Measurements from ENCODE around the gene ZNF316. TPM values are rescaled to one million over a fixed set of nuclear protein-coding genes. Genes with fewer than 3 reads are reported as not detected.

The ZNF316 gene
- polyA plus RNA-seq, 1 donor = 35.0 TPM

- no peaks in the 10 kb centered on the region for H3K27me3 ChIP-seq (ENCODE audit: control insufficient read depth, insufficient read depth, low read length)
- DNase-seq = no peak
- no peaks in the 10 kb centered on the region for H3K4me1 ChIP-seq (ENCODE audit: control insufficient read depth, insufficient read depth, low read length)
- H3K27ac ChIP-seq (ENCODE audit: low read length) = no peak overlapping the region
- H3K4me3 ChIP-seq (ENCODE audit: low read length) = no peak overlapping the region
- H3K9me3 ChIP-seq (ENCODE audit: control insufficient read depth, low read depth, low read length) = peaks cover 8% of the 10 kb centered on the region
- peaks cover 87% of the 10 kb centered on the region for H3K36me3 ChIP-seq (ENCODE audit: control insufficient read depth, insufficient read depth, low read length)
- WGBS (ENCODE audit: insufficient coverage, low lambda C conversion rate) = no CpG with 5 or more reads among the region's 8 CpGs
Observed at GRCh38 chr7:6646465-6646864, 9.3 kb downstream of the ZNF316 start.

- WGBS (ENCODE audit: insufficient coverage, low lambda C conversion rate) = no CpG with 5 or more reads among the region's 8 CpGs
- Histone ChIP-seq H3K9me3 (ENCODE audit: control insufficient read depth, low read depth, low read length) (peaks cover 14% of the 10 kb centered on the region), H3K27ac (ENCODE audit: low read length) (no peak overlapping the region), H3K27me3 (ENCODE audit: control insufficient read depth, insufficient read depth, low read length) (no peaks in the 10 kb centered on the region), H3K36me3 (ENCODE audit: control insufficient read depth, insufficient read depth, low read length) (peaks cover 86% of the 10 kb centered on the region), H3K4me3 (ENCODE audit: low read length) (no peak overlapping the region), H3K4me1 (ENCODE audit: control insufficient read depth, insufficient read depth, low read length) (no peaks in the 10 kb centered on the region)
- no peak for DNase-seq
Observed at GRCh38 chr7:6647080-6647479, 10.0 kb downstream of the ZNF316 start.

- Histone ChIP-seq H3K9me3 (ENCODE audit: control insufficient read depth, low read depth, low read length) (peaks cover 18% of the 10 kb centered on the region), H3K4me1 (ENCODE audit: control insufficient read depth, insufficient read depth, low read length) (no peaks in the 10 kb centered on the region), H3K4me3 (ENCODE audit: low read length) (no peak overlapping the region), H3K27me3 (ENCODE audit: control insufficient read depth, insufficient read depth, low read length) (no peaks in the 10 kb centered on the region), H3K36me3 (ENCODE audit: control insufficient read depth, insufficient read depth, low read length) (peaks cover 85% of the 10 kb centered on the region), H3K27ac (ENCODE audit: low read length) (no peak overlapping the region)
- DNase-seq = no peak
- WGBS (ENCODE audit: insufficient coverage, low lambda C conversion rate) = no CpG with 5 or more reads among the region's 14 CpGs
Observed at GRCh38 chr7:6647541-6647940, 10.4 kb downstream of the ZNF316 start.

GRCh38 chr7:6648066-6648814 is 11.1 kb downstream of the ZNF316 start:
- peaks cover 25% of the 10 kb centered on the region for H3K9me3 ChIP-seq (ENCODE audit: control insufficient read depth, low read depth, low read length)
- H3K4me3 ChIP-seq (ENCODE audit: low read length) = no peak overlapping the region
- no CpG with 5 or more reads among the region's 17 CpGs for WGBS (ENCODE audit: insufficient coverage, low lambda C conversion rate)
- peaks cover 79% of the 10 kb centered on the region for H3K36me3 ChIP-seq (ENCODE audit: control insufficient read depth, insufficient read depth, low read length)
- DNase-seq = no peak
- H3K4me1 ChIP-seq (ENCODE audit: control insufficient read depth, insufficient read depth, low read length) = no peaks in the 10 kb centered on the region
- no peaks in the 10 kb centered on the region for H3K27me3 ChIP-seq (ENCODE audit: control insufficient read depth, insufficient read depth, low read length)
- no peak overlapping the region for H3K27ac ChIP-seq (ENCODE audit: low read length)

GRCh38 chr7:6648815-6649104 is 11.6 kb downstream of the ZNF316 start:
- Histone ChIP-seq H3K4me1 (ENCODE audit: control insufficient read depth, insufficient read depth, low read length) (no peaks in the 10 kb centered on the region), H3K27me3 (ENCODE audit: control insufficient read depth, insufficient read depth, low read length) (no peaks in the 10 kb centered on the region), H3K4me3 (ENCODE audit: low read length) (no peak overlapping the region), H3K9me3 (ENCODE audit: control insufficient read depth, low read depth, low read length) (peaks cover 26% of the 10 kb centered on the region), H3K36me3 (ENCODE audit: control insufficient read depth, insufficient read depth, low read length) (peaks cover 74% of the 10 kb centered on the region), H3K27ac (ENCODE audit: low read length) (no peak overlapping the region)
- DNase-seq = no peak
- no CpG with 5 or more reads among the region's 5 CpGs for WGBS (ENCODE audit: insufficient coverage, low lambda C conversion rate)

- DNase-seq = no peak
- Histone ChIP-seq H3K27ac (ENCODE audit: low read length) (no peak overlapping the region), H3K4me1 (ENCODE audit: control insufficient read depth, insufficient read depth, low read length) (no peaks in the 10 kb centered on the region), H3K9me3 (ENCODE audit: control insufficient read depth, low read depth, low read length) (peaks cover 26% of the 10 kb centered on the region), H3K4me3 (ENCODE audit: low read length) (no peak overlapping the region), H3K36me3 (ENCODE audit: control insufficient read depth, insufficient read depth, low read length) (peaks cover 68% of the 10 kb centered on the region), H3K27me3 (ENCODE audit: control insufficient read depth, insufficient read depth, low read length) (no peaks in the 10 kb centered on the region)
- WGBS (ENCODE audit: insufficient coverage, low lambda C conversion rate) = no CpG with 5 or more reads among the region's 13 CpGs
Observed at GRCh38 chr7:6649241-6649961, 12.3 kb downstream of the ZNF316 start.

GRCh38 chr7:6650086-6650485 is 13.0 kb downstream of the ZNF316 start:
- no CpG with 5 or more reads among the region's 10 CpGs for WGBS (ENCODE audit: insufficient coverage, low lambda C conversion rate)
- no peak for DNase-seq
- H3K36me3 ChIP-seq (ENCODE audit: control insufficient read depth, insufficient read depth, low read length) = peaks cover 68% of the 10 kb centered on the region
- H3K4me3 ChIP-seq (ENCODE audit: low read length) = no peak overlapping the region
- H3K27me3 ChIP-seq (ENCODE audit: control insufficient read depth, insufficient read depth, low read length) = no peaks in the 10 kb centered on the region
- peaks cover 32% of the 10 kb centered on the region for H3K9me3 ChIP-seq (ENCODE audit: control insufficient read depth, low read depth, low read length)
- H3K27ac ChIP-seq (ENCODE audit: low read length) = no peak overlapping the region
- no peaks in the 10 kb centered on the region for H3K4me1 ChIP-seq (ENCODE audit: control insufficient read depth, insufficient read depth, low read length)

- no peak for DNase-seq
- Histone ChIP-seq H3K4me3 (ENCODE audit: low read length) (no peak overlapping the region), H3K27ac (ENCODE audit: low read length) (no peak overlapping the region), H3K4me1 (ENCODE audit: control insufficient read depth, insufficient read depth, low read length) (no peaks in the 10 kb centered on the region), H3K27me3 (ENCODE audit: control insufficient read depth, insufficient read depth, low read length) (no peaks in the 10 kb centered on the region), H3K36me3 (ENCODE audit: control insufficient read depth, insufficient read depth, low read length) (peaks cover 71% of the 10 kb centered on the region), H3K9me3 (ENCODE audit: control insufficient read depth, low read depth, low read length) (peaks cover 32% of the 10 kb centered on the region)
- WGBS (ENCODE audit: insufficient coverage, low lambda C conversion rate) = no CpG with 5 or more reads among the region's 12 CpGs
Observed at GRCh38 chr7:6650521-6651011, 13.4 kb downstream of the ZNF316 start.

- Histone ChIP-seq H3K4me3 (ENCODE audit: low read length) (no peak overlapping the region), H3K27ac (ENCODE audit: low read length) (no peak overlapping the region), H3K27me3 (ENCODE audit: control insufficient read depth, insufficient read depth, low read length) (no peaks in the 10 kb centered on the region), H3K36me3 (ENCODE audit: control insufficient read depth, insufficient read depth, low read length) (peaks cover 65% of the 10 kb centered on the region), H3K4me1 (ENCODE audit: control insufficient read depth, insufficient read depth, low read length) (no peaks in the 10 kb centered on the region), H3K9me3 (ENCODE audit: control insufficient read depth, low read depth, low read length) (peaks cover 32% of the 10 kb centered on the region)
- no CpG with 5 or more reads among the region's 32 CpGs for WGBS (ENCODE audit: insufficient coverage, low lambda C conversion rate)
- no peak for DNase-seq
Observed at GRCh38 chr7:6651851-6652445, 14.8 kb downstream of the ZNF316 start.

GRCh38 chr7:6652446-6653011 is 15.4 kb downstream of the ZNF316 start:
- H3K4me3 ChIP-seq (ENCODE audit: low read length) = no peak overlapping the region
- H3K27ac ChIP-seq (ENCODE audit: low read length) = no peak overlapping the region
- no peaks in the 10 kb centered on the region for H3K4me1 ChIP-seq (ENCODE audit: control insufficient read depth, insufficient read depth, low read length)
- DNase-seq = no peak
- H3K27me3 ChIP-seq (ENCODE audit: control insufficient read depth, insufficient read depth, low read length) = no peaks in the 10 kb centered on the region
- peaks cover 60% of the 10 kb centered on the region for H3K36me3 ChIP-seq (ENCODE audit: control insufficient read depth, insufficient read depth, low read length)
- H3K9me3 ChIP-seq (ENCODE audit: control insufficient read depth, low read depth, low read length) = peaks cover 32% of the 10 kb centered on the region
- no CpG with 5 or more reads among the region's 75 CpGs for WGBS (ENCODE audit: insufficient coverage, low lambda C conversion rate)

Data from large intestine (tissue), 3 donors.